LHCN-M2 (cell line): ENCODE data around the gene MFAP4. TPM values are rescaled to one million over a fixed set of nuclear protein-coding genes. Genes with fewer than 3 reads are reported as not detected.

Source experiments
- DNase-seq: peaks from one replicate; pipeline ENCODE4 v3.0.0-alpha.2; 2012; ENCODE audit warnings: low read depth
- total RNA-seq: library from RNA; depleted of rRNA; stranded (reverse); fragments of >200 nt; gene quantifications from 2 replicates; pipeline ENCODE4 v1.2.3, GENCODE V29; 2014; rRNA removed

MFAP4 gene
- total RNA-seq, 1 experiment from 2014 or later: 0.40 TPM

- no peak for DNase-seq
Observed at GRCh38 chr17:19334331-19334730, 52.7 kb downstream of the MFAP4 start.

- no peak for DNase-seq
Observed at GRCh38 chr17:19333736-19334290, 53.2 kb downstream of the MFAP4 start.

Other genes starting within 250 kb of the MFAP4 start
- 18.5 and 28.1 TPM in 2 replicates for gene EPN2, start 149.8 kb downstream of the MFAP4 start, total RNA-seq
- 21.6 and 37.9 TPM in 2 replicates for gene B9D1, start 24.5 kb downstream of the MFAP4 start, total RNA-seq
- 17.9 and 19.6 TPM in 2 replicates for gene MAPK7, start 8.7 kb downstream of the MFAP4 start, total RNA-seq
- gene RNF112, start 24.0 kb upstream of the MFAP4 start, total RNA-seq: 0.06 TPM in 1 of 2 replicates, not detected in the other
- 0.17 TPM in 1 of 2 replicates, not detected in the other for gene SLC47A1, start 146.7 kb upstream of the MFAP4 start, total RNA-seq